Tibial nerve (tissue), 4 donors: ENCODE data around the gene KCNQ1.

Experiments used
- EP300 ChIP-seq, 2 donors: sonication (generic); formaldehyde crosslinking; IDR thresholded peaks; one replicate each; pipeline ENCODE4 v1.6.1; 2017; ENCODE audit warnings: antibody characterized with exemption in 2 of 2, mild to moderate bottlenecking in 1 of 2
- POLR2A ChIP-seq, 2 donors: fragments of 450-650 bp; IDR thresholded peaks; one replicate each; pipeline ENCODE4 v1.6.1; 2017; ENCODE audit warnings: antibody characterized with exemption in 2 of 2, mild to moderate bottlenecking in 2 of 2, moderate library complexity in 2 of 2
- TF ChIP-seq, protein P1 (sequence below), 5 experiments: fragments of 200-600 bp in 3 of 5; fragments of 450-650 bp in 2 of 5; sonication (generic) in 3 of 5; IDR thresholded peaks; one replicate each; pipeline ENCODE4 v1.5.1; 2016 to 2019; ENCODE audit warnings: antibody characterized with exemption in 5 of 5, mild to moderate bottlenecking in 3 of 5, moderate library complexity in 2 of 5

GRCh38 chr11:2668876-2669275, 224.1 kb downstream of the KCNQ1 start:
- TF ChIP-seq, protein P1, sequence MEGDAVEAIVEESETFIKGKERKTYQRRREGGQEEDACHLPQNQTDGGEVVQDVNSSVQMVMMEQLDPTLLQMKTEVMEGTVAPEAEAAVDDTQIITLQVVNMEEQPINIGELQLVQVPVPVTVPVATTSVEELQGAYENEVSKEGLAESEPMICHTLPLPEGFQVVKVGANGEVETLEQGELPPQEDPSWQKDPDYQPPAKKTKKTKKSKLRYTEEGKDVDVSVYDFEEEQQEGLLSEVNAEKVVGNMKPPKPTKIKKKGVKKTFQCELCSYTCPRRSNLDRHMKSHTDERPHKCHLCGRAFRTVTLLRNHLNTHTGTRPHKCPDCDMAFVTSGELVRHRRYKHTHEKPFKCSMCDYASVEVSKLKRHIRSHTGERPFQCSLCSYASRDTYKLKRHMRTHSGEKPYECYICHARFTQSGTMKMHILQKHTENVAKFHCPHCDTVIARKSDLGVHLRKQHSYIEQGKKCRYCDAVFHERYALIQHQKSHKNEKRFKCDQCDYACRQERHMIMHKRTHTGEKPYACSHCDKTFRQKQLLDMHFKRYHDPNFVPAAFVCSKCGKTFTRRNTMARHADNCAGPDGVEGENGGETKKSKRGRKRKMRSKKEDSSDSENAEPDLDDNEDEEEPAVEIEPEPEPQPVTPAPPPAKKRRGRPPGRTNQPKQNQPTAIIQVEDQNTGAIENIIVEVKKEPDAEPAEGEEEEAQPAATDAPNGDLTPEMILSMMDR (IDR thresholded peaks at IDR 0.05) = no peak
- TF ChIP-seq POLR2A (IDR thresholded peaks at IDR 0.05) (no peak), EP300 (IDR thresholded peaks at IDR 0.05) (no peak)
